Prostate gland (tissue), 2 donors: ENCODE results near the gene LIN37.

Experiments
- POLR2AphosphoS5 ChIP-seq: sonication (generic); formaldehyde crosslinking; IDR thresholded peaks from one replicate; pipeline ENCODE4 v1.6.1; 2017; ENCODE audit warnings: antibody characterized with exemption
- TF ChIP-seq, protein P1 (sequence below), 4 experiments: fragments of 200-600 bp in 2 of 4; fragments of 450-650 bp in 2 of 4; sonication (generic) in 2 of 4; IDR thresholded peaks; 1 replicate in 3 of 4; 2 replicates in 1 of 4; pipeline ENCODE4 v1.5.1; 2016 to 2019; ENCODE audit warnings: antibody characterized with exemption in 4 of 4, mild to moderate bottlenecking in 2 of 4, moderate library complexity in 2 of 4

DNA sequence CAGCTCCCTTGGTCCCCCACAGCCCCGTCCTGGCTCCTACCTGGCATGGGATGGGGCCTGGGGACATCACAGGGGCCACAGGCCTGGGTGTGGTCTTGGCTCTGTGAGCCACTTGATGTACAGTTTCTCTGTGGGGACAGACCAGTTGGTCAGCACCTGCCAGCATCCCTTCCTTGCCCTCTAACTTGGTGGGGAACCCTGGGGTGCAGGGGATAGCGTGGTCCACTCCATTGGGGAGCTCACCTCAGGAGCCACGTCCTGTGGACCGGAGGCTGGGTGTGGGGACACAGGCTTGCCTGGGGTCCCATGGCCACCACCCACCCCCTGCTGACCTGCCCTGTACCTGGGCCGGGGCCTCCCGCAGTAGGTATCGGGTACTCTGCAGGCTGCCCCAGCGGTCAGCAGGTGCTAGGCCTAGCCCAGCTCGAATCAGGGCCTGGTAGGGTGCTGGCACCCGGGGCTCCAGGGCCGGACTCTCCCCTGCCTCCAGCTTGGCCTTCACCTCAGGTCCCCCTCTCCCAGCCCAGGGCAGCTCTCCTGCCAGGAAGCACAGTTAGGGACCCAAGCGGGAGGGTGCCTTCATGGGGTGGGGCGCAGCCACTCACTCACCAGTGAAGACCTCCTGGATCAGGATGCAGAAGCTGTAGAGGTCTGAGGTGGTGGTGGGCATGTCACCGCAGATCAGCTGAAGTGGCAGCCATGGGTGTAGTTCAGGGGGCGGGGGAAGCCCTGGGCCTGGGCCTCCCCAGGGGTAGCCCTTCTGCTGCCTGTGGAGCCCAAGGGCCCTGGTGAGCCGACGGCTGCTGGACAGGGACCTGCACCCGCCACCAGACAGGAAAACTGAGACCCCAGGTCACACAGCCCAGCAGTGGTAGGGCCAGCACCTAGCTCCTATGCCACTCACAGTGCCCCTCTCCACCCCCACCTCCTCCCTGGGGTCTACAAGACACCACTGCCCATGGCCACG is 41.9 kb downstream of the LIN37 start:
- TF ChIP-seq, protein P1, sequence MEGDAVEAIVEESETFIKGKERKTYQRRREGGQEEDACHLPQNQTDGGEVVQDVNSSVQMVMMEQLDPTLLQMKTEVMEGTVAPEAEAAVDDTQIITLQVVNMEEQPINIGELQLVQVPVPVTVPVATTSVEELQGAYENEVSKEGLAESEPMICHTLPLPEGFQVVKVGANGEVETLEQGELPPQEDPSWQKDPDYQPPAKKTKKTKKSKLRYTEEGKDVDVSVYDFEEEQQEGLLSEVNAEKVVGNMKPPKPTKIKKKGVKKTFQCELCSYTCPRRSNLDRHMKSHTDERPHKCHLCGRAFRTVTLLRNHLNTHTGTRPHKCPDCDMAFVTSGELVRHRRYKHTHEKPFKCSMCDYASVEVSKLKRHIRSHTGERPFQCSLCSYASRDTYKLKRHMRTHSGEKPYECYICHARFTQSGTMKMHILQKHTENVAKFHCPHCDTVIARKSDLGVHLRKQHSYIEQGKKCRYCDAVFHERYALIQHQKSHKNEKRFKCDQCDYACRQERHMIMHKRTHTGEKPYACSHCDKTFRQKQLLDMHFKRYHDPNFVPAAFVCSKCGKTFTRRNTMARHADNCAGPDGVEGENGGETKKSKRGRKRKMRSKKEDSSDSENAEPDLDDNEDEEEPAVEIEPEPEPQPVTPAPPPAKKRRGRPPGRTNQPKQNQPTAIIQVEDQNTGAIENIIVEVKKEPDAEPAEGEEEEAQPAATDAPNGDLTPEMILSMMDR (IDR thresholded peaks at IDR 0.05), result no peak
- no peak for TF ChIP-seq POLR2AphosphoS5
